Measurements from ENCODE around the gene ZNF592. TPM values are rescaled to one million over a fixed set of nuclear protein-coding genes. Genes with fewer than 3 reads are reported as not detected.

ZNF592 gene
- total and polyA plus RNA-seq, 9 of the 15 experiments (the other 6 are each of a cell fraction or from before 2014, with no cell fraction given), result 0.88 to 23.8 (median 7.4) TPM

DNA sequence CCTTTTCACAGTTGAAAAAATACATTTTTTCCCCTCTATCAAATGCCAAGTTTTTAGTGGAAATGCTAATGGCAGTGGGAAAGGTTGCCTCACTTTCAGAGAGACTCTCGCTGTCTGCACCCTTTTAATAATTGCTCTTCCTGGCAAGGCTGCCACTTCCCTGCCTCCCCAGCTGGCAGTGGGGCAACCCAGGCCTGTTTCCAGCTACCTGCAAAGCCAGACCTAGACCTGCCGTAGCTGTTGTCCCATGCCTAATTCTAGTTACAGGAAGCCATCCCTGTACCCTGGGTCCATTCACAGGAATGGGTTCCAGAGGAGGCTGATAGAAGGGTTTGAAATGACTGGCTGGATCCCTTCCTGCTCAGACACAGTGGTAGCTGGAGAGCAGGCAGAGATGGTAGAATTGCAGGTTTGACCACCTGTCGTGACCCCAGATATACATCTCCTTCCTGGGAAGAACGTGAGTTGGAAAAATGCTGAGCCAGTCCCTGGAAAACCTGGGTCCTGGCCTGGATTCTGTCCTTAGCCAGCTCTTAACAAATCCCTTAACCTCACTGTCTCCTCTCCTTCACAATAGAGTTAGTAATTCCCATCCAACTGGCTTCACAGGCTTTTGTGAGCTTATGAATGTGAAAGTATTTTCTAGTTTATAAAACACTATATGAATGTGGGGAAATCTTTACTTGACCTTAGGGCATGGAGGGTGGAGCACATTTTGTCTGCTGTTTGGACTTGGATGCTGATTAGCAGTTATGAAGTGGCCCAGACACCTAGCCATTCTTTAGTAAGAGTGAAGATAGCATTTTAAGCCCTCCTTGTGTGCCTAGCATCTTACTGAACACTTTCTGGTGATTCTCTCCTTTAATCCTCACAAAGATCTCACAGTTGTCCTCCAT is 55.9 kb downstream of the ZNF592 start:
- DNase-seq (ENCODE audit: extremely low read depth in 1 of 4, low spot score in 3 of 4) (no peak), FAIRE-seq (no peak), ATAC-seq (no peak)
- no peak for TF ChIP-seq CTCFL (IDR thresholded peaks at IDR 0.05; ENCODE audit: borderline replicate concordance, insufficient read depth, low read depth, low read length, poor library complexity, severe bottlenecking)
- TF ChIP-seq POLR2AphosphoS2 (IDR thresholded peaks at IDR 0.05; ENCODE audit: low read length), result 0 out of 2 replicates have a peak, but pooled peaks have one; percentile 17
- intact Hi-C loops (cut with micrococcal nuclease), result no loop called here
- Histone ChIP-seq H3K4me2 (ENCODE audit: insufficient read depth, low read length) (no peak overlapping the region), H3K27me3 (ENCODE audit: control insufficient read depth in 2 of 2, insufficient read depth in 2 of 2, low read length in 2 of 2) (no peaks in the 10 kb centered on the region), H3K9me1 (ENCODE audit: control insufficient read depth, insufficient read depth, low read length) (no peaks in the 10 kb centered on the region), H3K9me3 (replicated peaks; ENCODE audit: control insufficient read depth, insufficient read depth, low read depth, low read length) (no peaks in the 10 kb centered on the region), H2AFZ (ENCODE audit: low read depth, low read length) (no peak overlapping the region), H3K4me3 (no peak overlapping the region), H3K79me2 (ENCODE audit: control insufficient read depth, insufficient read depth, low read length) (no peaks in the 10 kb centered on the region), H3K4me1 (replicated peaks in 1 of 2; ENCODE audit: control insufficient read depth in 2 of 2, insufficient read depth in 2 of 2, low read length in 2 of 2) (no peaks in the 10 kb centered on the region; a peak in 1 of 5 replicates), H3K27ac (ENCODE audit: extremely low read depth, low read depth, low read length) (no peak overlapping the region), H3K9ac (ENCODE audit: insufficient read depth in 1 of 2, low read depth in 2 of 2, low read length in 2 of 2) (no peak overlapping the region), H4K20me1 (replicated peaks; ENCODE audit: control insufficient read depth, insufficient read depth, low read length) (peaks cover 3% of the 10 kb centered on the region; the same call in 1 of the 2 replicates), H3K36me3 (ENCODE audit: control insufficient read depth, insufficient read depth, low read length) (peaks cover 52% of the 10 kb centered on the region; the same call in 2 of the 3 replicates)
- ChIA-PET POLR2A (interaction anchor here (0.6 kb wide), 1 partner anchor 44 kb away, joined by 3 read pairs; no protein-coding TSS in a partner anchor), CTCF (ENCODE audit: low intra/inter-chr PET ratio) (no interaction called here)
- in situ Hi-C loops (cut with MboI), result no loop called here
- 71% methylated on average over 4 of the region's 4 CpGs for WGBS (ENCODE audit: insufficient coverage, low coverage, missing lambda C conversion rate)
- no TSS peak for BruUV-seq (replicated peaks)

All from K562 (cell line).